Measurements from ENCODE around the gene SPRTN.

GRCh38 chr1:231351816-231352215 is 13.7 kb downstream of the SPRTN start:
- no peak for TF ChIP-seq RAD21 (conservative IDR thresholded peaks at IDR 0.05)
- no peak for TF ChIP-seq CTCF (IDR thresholded peaks at IDR 0.05; ENCODE audit: poor library complexity, severe bottlenecking)
- TF ChIP-seq EZH2 (IDR thresholded peaks at IDR 0.05; ENCODE audit: borderline replicate concordance, insufficient read depth, low read length, poor library complexity, severe bottlenecking), result no peak
- TF ChIP-seq TAF1 (IDR thresholded peaks at IDR 0.05; ENCODE audit: low read depth), result no peak
- TF ChIP-seq MXI1 (conservative IDR thresholded peaks at IDR 0.05; ENCODE audit: poor library complexity, severe bottlenecking), result no peak
- TF ChIP-seq EP300 (conservative IDR thresholded peaks at IDR 0.05; ENCODE audit: poor library complexity, severe bottlenecking), result no peak
- TF ChIP-seq POLR2AphosphoS5 (IDR thresholded peaks at IDR 0.05), result no peak
- TF ChIP-seq REST (IDR thresholded peaks at IDR 0.05; ENCODE audit: borderline replicate concordance), result no peak

All from neural cell (in vitro differentiated cells).